Adrenal gland (tissue), 5 donors: ENCODE results near the gene NKX2-2.

Experiments used
- CTCF ChIP-seq, 6 experiments: fragments of 450-650 bp in 4 of 6; fragments of 200-600 bp in 2 of 6; sonication (generic) in 1 of 6; IDR thresholded peaks; 1 replicate in 5 of 6; 2 replicates in 1 of 6; pipeline versions ENCODE4 v1.5.1 to v1.8.0; 2016 to 2021; ENCODE audit warnings: antibody characterized with exemption in 6 of 6, mild to moderate bottlenecking in 2 of 6, moderate library complexity in 1 of 6
- POLR2A ChIP-seq, 2 donors: fragments of 450-650 bp; IDR thresholded peaks; one replicate each; pipeline ENCODE4 v1.6.1; 2017; ENCODE audit warnings: antibody characterized with exemption in 2 of 2, mild to moderate bottlenecking in 2 of 2, moderate library complexity in 1 of 2
- donor health status: DM: no; HTN: no; CAD: no.

GRCh38 chr20:21557241-21558020, 43.6 kb upstream of the NKX2-2 start:
- no peak for TF ChIP-seq CTCF (IDR thresholded peaks at IDR 0.05)
- no peak for TF ChIP-seq POLR2A (IDR thresholded peaks at IDR 0.05)
